Forelimb muscle (tissue), 1 donor: ENCODE data around the gene ZNF248. TPM values are rescaled to one million over a fixed set of nuclear protein-coding genes. Genes with fewer than 3 reads are reported as not detected.
"Not testable (repeated sequence)": the region's sequence is repeated elsewhere in the genome, so short reads cannot be mapped to it uniquely, and the experiment has no call there.

Experiments used
- DNase-seq: peaks from one replicate; pipeline ENCODE4 v3.0.0-alpha.2; 2013; ENCODE audit warnings: low read depth
- polyA plus RNA-seq: library from polyadenylated mRNA; unstranded; fragments of 120-200 nt; gene quantifications from one replicate; pipeline ENCODE4 v1.2.1, GENCODE V29; 2013; ENCODE audit not compliant: insufficient read length

The ZNF248 gene
- polyA plus RNA-seq, 1 donor = 17.9 TPM

- DNase-seq = no peak
Measured at GRCh38 chr10:37741831-37742230, 115.6 kb downstream of the ZNF248 start.

- no peak for DNase-seq
Measured at GRCh38 chr10:37739181-37739580, 118.2 kb downstream of the ZNF248 start.

- DNase-seq = not testable (repeated sequence)
Measured at GRCh38 chr10:37738241-37738640, 119.2 kb downstream of the ZNF248 start.

- DNase-seq = no peak
Measured at GRCh38 chr10:37737336-37737735, 120.1 kb downstream of the ZNF248 start.

DNA sequence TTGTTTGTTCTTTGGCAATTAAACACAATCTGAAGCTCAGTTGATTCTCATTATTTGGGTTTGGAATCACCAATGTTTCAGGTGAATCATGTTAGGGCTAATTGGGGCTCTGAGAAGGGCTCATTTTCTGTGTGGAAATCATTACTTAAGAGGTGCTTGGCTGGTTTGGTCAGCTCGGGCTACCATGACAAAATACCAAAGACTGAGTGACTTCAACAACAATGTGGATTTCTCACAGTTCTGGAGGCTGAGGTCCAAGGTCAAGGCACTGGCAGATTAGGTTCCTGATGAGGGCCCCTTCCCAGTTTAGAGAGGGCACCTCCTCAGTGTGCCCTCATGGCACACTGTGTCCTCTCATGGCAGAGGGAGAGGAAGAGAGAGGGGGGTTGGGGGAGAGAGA, 121.3 kb downstream of the ZNF248 start:
- DNase-seq = no peak

DNA sequence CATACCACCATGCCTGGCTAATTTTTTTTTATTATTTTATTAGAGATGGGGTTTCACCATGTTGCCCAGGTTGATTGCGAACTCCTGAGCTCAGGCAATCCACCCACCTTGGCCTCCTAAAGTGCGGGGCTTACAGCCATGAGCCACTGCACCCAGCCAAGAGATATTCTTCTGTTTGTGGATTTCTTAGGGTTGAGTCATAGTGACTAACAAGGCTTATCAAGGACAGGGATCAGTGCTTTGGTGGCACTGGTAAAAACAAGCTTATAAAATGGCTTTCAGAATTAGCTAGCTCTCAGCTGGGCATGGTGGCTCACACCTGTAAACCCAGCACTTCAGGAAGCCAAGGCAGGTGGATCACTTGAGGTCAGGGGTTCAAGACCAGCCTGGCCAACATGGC, 122.4 kb downstream of the ZNF248 start:
- no peak for DNase-seq

Other genes with a start within 250 kb of the ZNF248 start
- gene ZNF25, start 119.0 kb upstream of the ZNF248 start, polyA plus RNA-seq = 14.0 TPM
- gene ZNF33A, start 153.1 kb upstream of the ZNF248 start, polyA plus RNA-seq = 18.6 TPM
- 8.9 TPM for gene ZNF37A, start 236.7 kb upstream of the ZNF248 start, polyA plus RNA-seq